Keratinocyte (primary cell): ENCODE measurements around the gene COL13A1. TPM values are rescaled to one million over a fixed set of nuclear protein-coding genes. Genes with fewer than 3 reads are reported as not detected.

Experiments used
- DNase-seq: peaks from one replicate; pipeline ENCODE4 v3.0.0-alpha.2; 2011; ENCODE audit warnings: low read depth, missing footprints, low spot score
- FAIRE-seq: peaks from 2 replicates; lab custom pipeline; 2011; peaks lifted over from hg19 to GRCh38; lab: Jason Lieb, UNC
- H2AFZ ChIP-seq: 2 replicates; pipeline ENCODE4 v1.6.0; 2012; ENCODE audit warnings: low read length, control low read depth, inconsistent platforms; ENCODE audit not compliant: control insufficient read depth
- H3K27ac ChIP-seq: 2 replicates; pipeline ENCODE4 v1.5.1; 2011; ENCODE audit warnings: low read length; ENCODE audit not compliant: control insufficient read depth, insufficient read depth
- H3K27me3 ChIP-seq: 3 replicates; pipeline ENCODE4 v1.6.0; 2011; ENCODE audit warnings: low read length; ENCODE audit not compliant: control insufficient read depth, insufficient read depth; ENCODE audit errors: extremely low read depth
- H3K36me3 ChIP-seq, 2 experiments: 2 replicates in 1 of 2; 3 replicates in 1 of 2; pipeline ENCODE4 v1.5.1; 2011; ENCODE audit warnings: low read length in 2 of 2, mild to moderate bottlenecking in 1 of 2; ENCODE audit not compliant: control insufficient read depth in 2 of 2, insufficient read depth in 2 of 2; ENCODE audit errors: extremely low read depth in 1 of 2
- H3K4me1 ChIP-seq: 3 replicates; pipeline ENCODE4 v1.5.1; 2011; ENCODE audit warnings: low read length; ENCODE audit not compliant: control insufficient read depth, insufficient read depth; ENCODE audit errors: extremely low read depth
- H3K4me2 ChIP-seq: 3 replicates; pipeline ENCODE4 v1.6.0; 2011; ENCODE audit warnings: low read depth, low read length; ENCODE audit not compliant: control insufficient read depth, insufficient read depth; ENCODE audit errors: extremely low read depth
- H3K4me3 ChIP-seq, 3 experiments: fragments of 200-600 bp in 1 of 3; sonication (generic) in 1 of 3; 2 replicates in 2 of 3; 3 replicates in 1 of 3; pipeline ENCODE4 v1.5.1; 2011 to 2016; ENCODE audit warnings: low read length in 3 of 3, mild to moderate bottlenecking in 3 of 3, control low read depth in 2 of 3, inconsistent platforms in 1 of 3, low read depth in 1 of 3, mixed read lengths in 1 of 3, mixed run types in 1 of 3, moderate library complexity in 1 of 3; ENCODE audit not compliant: control insufficient read depth in 2 of 3, insufficient read depth in 2 of 3; ENCODE audit errors: extremely low read depth in 1 of 3
- H3K79me2 ChIP-seq: 2 replicates; pipeline ENCODE4 v1.6.0; 2012; ENCODE audit warnings: low read length; ENCODE audit not compliant: control insufficient read depth, insufficient read depth
- H3K9ac ChIP-seq: 3 replicates; pipeline ENCODE4 v1.6.0; 2011; ENCODE audit warnings: low read length; ENCODE audit not compliant: control insufficient read depth, insufficient read depth; ENCODE audit errors: extremely low read depth
- H3K9me1 ChIP-seq: 3 replicates; pipeline ENCODE4 v1.6.0; 2011; ENCODE audit warnings: low read length; ENCODE audit not compliant: control insufficient read depth, insufficient read depth; ENCODE audit errors: extremely low read depth
- H3K9me3 ChIP-seq: 2 replicates; pipeline ENCODE4 v1.5.1; 2012; ENCODE audit warnings: low read depth, low read length; ENCODE audit not compliant: control insufficient read depth
- H4K20me1 ChIP-seq: 3 replicates; pipeline ENCODE4 v1.6.0; 2011; ENCODE audit warnings: low read length; ENCODE audit not compliant: control insufficient read depth, insufficient read depth; ENCODE audit errors: extremely low read depth
- CTCF ChIP-seq, 3 experiments: IDR thresholded peaks in 1 of 3; conservative IDR thresholded peaks in 1 of 3; optimal IDR thresholded peaks in 1 of 3; 2 replicates in 2 of 3; 3 replicates in 1 of 3; pipeline versions ENCODE3 to v1.5.1; 2011; ENCODE audit warnings: low read length in 3 of 3, mild to moderate bottlenecking in 3 of 3, moderate library complexity in 2 of 3, control low read depth in 1 of 3, inconsistent platforms in 1 of 3; ENCODE audit not compliant: insufficient read depth in 2 of 3; ENCODE audit errors: extremely low read depth in 1 of 3
- EZH2 ChIP-seq: IDR thresholded peaks from one replicate; pipeline ENCODE4 v1.6.1; 2012; ENCODE audit warnings: inconsistent platforms, mild to moderate bottlenecking, low read length, moderate library complexity
- dilution Hi-C: fragments of 300-500 bp; cut with MboI; formaldehyde crosslinking; loops from one replicate; pipeline ENCODE4 v1.7.0; 2020; ENCODE audit warnings: low sequenced_read_pairs; ENCODE audit not compliant: extremely low pct_ligation_motif_present
- polyA plus RNA-seq, 5 experiments: library from polyadenylated mRNA; depleted of rRNA in 3 of 5; stranded (reverse) in 3 of 5; stranded (forward) in 1 of 5; unstranded in 1 of 5; fragments of >200 nt; gene quantifications; 1 replicate in 1 of 5; 2 replicates in 3 of 5; 3 replicates in 1 of 5; pipeline versions ENCODE4 v1.2.1 to v1.2.3, GENCODE V29; 2011 to 2012; ENCODE audit warnings: missing spikeins in 2 of 5, low read depth in 1 of 5, low replicate concordance in 1 of 5

Gene COL13A1
- polyA plus RNA-seq, 1 donor (not counting 4 experiments of a cell fraction or from before 2014, with no cell fraction given), result 1.5 TPM

DNA sequence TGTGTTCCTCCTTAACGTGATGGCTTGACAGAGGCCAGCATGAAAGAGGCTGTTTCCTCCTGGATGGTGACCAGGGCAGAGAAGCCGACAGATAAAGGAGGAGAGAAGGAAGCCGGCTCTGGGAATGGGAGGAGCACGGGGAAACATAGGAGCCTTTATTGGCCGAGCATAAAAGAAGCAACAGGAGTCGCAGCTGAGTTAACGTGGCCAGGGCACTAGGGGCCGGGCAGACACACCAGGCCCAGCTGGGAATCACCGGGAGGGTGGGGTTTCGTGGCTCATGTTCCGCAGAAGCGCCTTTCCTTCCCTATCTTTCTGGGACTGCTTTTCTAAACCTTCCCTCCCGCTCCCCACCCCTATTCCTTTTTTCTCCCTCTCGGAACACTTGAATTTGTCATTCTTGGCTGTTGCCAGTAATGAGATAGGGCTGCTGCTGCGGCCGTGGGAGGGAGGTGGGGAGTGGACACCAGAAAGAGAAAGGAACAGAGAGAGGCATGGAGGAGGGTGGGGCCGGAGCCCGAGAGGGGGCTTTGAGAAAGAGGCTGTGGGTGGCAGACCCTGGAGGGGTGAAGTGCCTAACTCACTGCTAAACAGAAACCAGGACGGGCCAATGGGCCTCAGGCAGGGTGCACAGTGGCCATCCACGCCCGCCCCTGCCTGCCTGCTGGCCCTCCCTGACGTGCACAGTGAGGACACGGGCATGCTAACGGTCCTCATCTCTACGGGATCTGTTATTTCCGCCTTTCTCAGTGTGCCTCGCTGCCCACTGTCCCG is 65.2 kb downstream of the COL13A1 start:
- Histone ChIP-seq H2AFZ (peak overlapping the region; percentile 54), H3K9me1 (no peaks in the 10 kb centered on the region), H3K79me2 (no peaks in the 10 kb centered on the region), H3K36me3 (no peaks in the 10 kb centered on the region), H4K20me1 (no peaks in the 10 kb centered on the region), H3K4me2 (peak overlapping the region; percentile 51), H3K9me3 (no peaks in the 10 kb centered on the region), H3K27ac (peak overlapping the region; percentile 30), H3K9ac (peak overlapping the region; percentile 49), H3K27me3 (no peaks in the 10 kb centered on the region), H3K4me3 (no peak overlapping the region), H3K4me1 (peaks cover 80% of the 10 kb centered on the region)
- FAIRE-seq, result peak; percentile 71
- DNase-seq, result no peak
- dilution Hi-C loops, result no loop called here
- TF ChIP-seq EZH2 (no peak), CTCF (optimal IDR thresholded peaks at IDR 0.05 in 1 of 3, IDR thresholded peaks at IDR 0.05 in 1 of 3, conservative IDR thresholded peaks at IDR 0.05 in 1 of 3; ENCODE audit: extremely low read depth in 1 of 3, insufficient read depth in 2 of 3, low read length in 3 of 3) (no peak)

- Histone ChIP-seq H3K9me1 (no peaks in the 10 kb centered on the region), H3K4me3 (no peak overlapping the region), H2AFZ (no peak overlapping the region), H3K79me2 (no peaks in the 10 kb centered on the region), H3K36me3 (no peaks in the 10 kb centered on the region), H3K27me3 (no peaks in the 10 kb centered on the region), H3K4me2 (peak overlapping the region; percentile 47), H3K27ac (no peak overlapping the region), H3K9me3 (no peaks in the 10 kb centered on the region), H3K4me1 (peaks cover 69% of the 10 kb centered on the region), H3K9ac (no peak overlapping the region), H4K20me1 (no peaks in the 10 kb centered on the region)
- TF ChIP-seq EZH2, result no peak
- TF ChIP-seq CTCF (optimal IDR thresholded peaks at IDR 0.05 in 1 of 3, IDR thresholded peaks at IDR 0.05 in 1 of 3, conservative IDR thresholded peaks at IDR 0.05 in 1 of 3; ENCODE audit: extremely low read depth in 1 of 3, insufficient read depth in 2 of 3, low read length in 3 of 3), result no peak
- DNase-seq, result no peak
- dilution Hi-C loops, result no loop called here
- FAIRE-seq, result no peak
Observed at GRCh38 chr10:69867699-69868558, 66.2 kb downstream of the COL13A1 start.
